K562 (cell line): ENCODE results near the gene APEX1. TPM values are rescaled to one million over a fixed set of nuclear protein-coding genes. Genes with fewer than 3 reads are reported as not detected.
A peak's percentile ranks its signal among the peaks of the same experiment; 100 is the strongest.

Experiments
- FOSL1 ChIP-seq: fragments of 200-800 bp; sonication (Bioruptor generic); conservative IDR thresholded peaks from 2 replicates; pipeline ENCODE4 v1.6.1; 2016; ENCODE audit warnings: missing genetic modification characterization, missing compliant biosample characterization
- HDAC2 ChIP-seq: fragments of 450-650 bp; IDR thresholded peaks from 2 replicates; pipeline ENCODE4 v1.6.1; 2016; ENCODE audit warnings: mild to moderate bottlenecking
- JUND ChIP-seq, 2 experiments: IDR thresholded peaks; 2 replicates in 1 of 2; 3 replicates in 1 of 2; pipeline ENCODE4 v1.6.1; 2011; ENCODE audit warnings: borderline replicate concordance in 2 of 2, low read depth in 2 of 2, low read length in 2 of 2, improper control_type of control experiment in 1 of 2, missing biosample characterization in 1 of 2, missing genetic modification characterization in 1 of 2, missing genetic modification reagents in 1 of 2
- KLF13 ChIP-seq: fragments of 450-650 bp; IDR thresholded peaks from 2 replicates; pipeline ENCODE4 v1.6.1; 2016; ENCODE audit warnings: missing genetic modification characterization, low read depth, mild to moderate bottlenecking, missing compliant biosample characterization, moderate library complexity, borderline replicate concordance
- MCM7 ChIP-seq, 2 experiments: fragments of 450-650 bp; IDR thresholded peaks; 2 replicates each; pipeline ENCODE4 v1.6.1; 2016 to 2018
- MXI1 ChIP-seq: IDR thresholded peaks from 2 replicates; pipeline ENCODE4 v1.6.1; 2011; ENCODE audit warnings: low read depth, mild to moderate bottlenecking, improper control_type of control experiment, low read length
- NRF1 ChIP-seq, 2 experiments: fragments of 450-650 bp; IDR thresholded peaks in 1 of 2; conservative IDR thresholded peaks in 1 of 2; 2 replicates each; pipeline ENCODE4 v1.6.1; 2014; ENCODE audit warnings: mild to moderate bottlenecking in 2 of 2
- RFX1 ChIP-seq: fragments of 450-650 bp; IDR thresholded peaks from 2 replicates; pipeline ENCODE4 v1.6.1; 2016; ENCODE audit warnings: mild to moderate bottlenecking, moderate library complexity
- YY1 ChIP-seq, 3 experiments: IDR thresholded peaks; 2 replicates each; pipeline ENCODE4 v1.6.1; 2011; ENCODE audit warnings: low read length in 2 of 3, mild to moderate bottlenecking in 2 of 3, moderate library complexity in 2 of 3, borderline replicate concordance in 1 of 3, control low read depth in 1 of 3, low read depth in 1 of 3; ENCODE audit not compliant: insufficient read depth in 3 of 3, insufficient replicate concordance in 2 of 3, control insufficient read depth in 1 of 3, insufficient read length in 1 of 3; ENCODE audit errors: extremely low read depth in 1 of 3
- ZNF121 ChIP-seq: sonication (generic); formaldehyde crosslinking; conservative IDR thresholded peaks from 2 replicates; pipeline ENCODE4 v1.8.0; 2022; ENCODE audit warnings: missing genetic modification reagents
- ZNF134 ChIP-seq: fragments of 250-450 bp; sonication (Bioruptor Pico); conservative IDR thresholded peaks from 2 replicates; pipeline ENCODE4 v1.4.0; 2020
- ZNF444 ChIP-seq: fragments of 250-450 bp; sonication (Bioruptor Pico); IDR thresholded peaks from 2 replicates; pipeline ENCODE4 v1.4.0; 2020; ENCODE audit warnings: mild to moderate bottlenecking, moderate library complexity
- ZNF778 ChIP-seq: fragments of 450-650 bp; formaldehyde crosslinking; IDR thresholded peaks from 2 replicates; pipeline ENCODE4 v1.4.0; 2020; ENCODE audit warnings: mild to moderate bottlenecking, moderate library complexity
- polyA plus RNA-seq, 8 experiments: library from polyadenylated mRNA; depleted of rRNA in 4 of 8; stranded (reverse) in 5 of 8; unstranded in 3 of 8; fragments of >200 nt; fragmentation: Nextera tagmentation in 2 of 8; fragmentation: Illumina TruSeq in 1 of 8; extraction: Ambion mirVana in 2 of 8; extraction: Trizol in 1 of 8; gene quantifications; 2 replicates each; pipeline versions ENCODE4 v1.2.1 to v1.2.3, GENCODE V29; 2011 to 2014; ENCODE audit warnings: inconsistent platforms in 1 of 8, missing spikeins in 1 of 8
- total RNA-seq, 7 experiments: library from RNA; depleted of rRNA in 6 of 7; stranded (reverse); fragments of >200 nt in 6 of 7; fragmentation: Illumina TruSeq in 2 of 7; extraction: Trizol in 2 of 7; gene quantifications; 2 replicates each; pipeline versions ENCODE4 v1.2.1 to v1.2.3, GENCODE V29; 2011 to 2021; ENCODE audit warnings: low replicate concordance in 1 of 7
- TF ChIP-seq, protein P1 (sequence below): sonication (generic); formaldehyde crosslinking; IDR thresholded peaks from 2 replicates; pipeline ENCODE4 v1.8.0; 2022; ENCODE audit warnings: missing genetic modification reagents, mild to moderate bottlenecking, borderline replicate concordance
- TF ChIP-seq, protein P2 (sequence below): fragments of 450-650 bp; formaldehyde crosslinking; IDR thresholded peaks from 2 replicates; pipeline ENCODE4 v1.4.0; 2020; ENCODE audit warnings: mild to moderate bottlenecking, moderate library complexity
- TF ChIP-seq, protein P3 (sequence below), 2 experiments: IDR thresholded peaks; 2 replicates each; pipeline ENCODE4 v1.6.1; 2011; ENCODE audit warnings: borderline replicate concordance in 1 of 2, control low read depth in 1 of 2, low read depth in 1 of 2, low read length in 1 of 2, mild to moderate bottlenecking in 1 of 2, mixed read lengths in 1 of 2, moderate library complexity in 1 of 2; ENCODE audit not compliant: insufficient read depth in 1 of 2, insufficient read length in 1 of 2, poor library complexity in 1 of 2, severe bottlenecking in 1 of 2; ENCODE audit errors: extremely low read depth in 1 of 2

The APEX1 gene
- total and polyA plus RNA-seq, 9 of the 15 experiments (the other 6 are each of a cell fraction or from before 2014, with no cell fraction given): 50.2 to 274 (median 158) TPM

DNA sequence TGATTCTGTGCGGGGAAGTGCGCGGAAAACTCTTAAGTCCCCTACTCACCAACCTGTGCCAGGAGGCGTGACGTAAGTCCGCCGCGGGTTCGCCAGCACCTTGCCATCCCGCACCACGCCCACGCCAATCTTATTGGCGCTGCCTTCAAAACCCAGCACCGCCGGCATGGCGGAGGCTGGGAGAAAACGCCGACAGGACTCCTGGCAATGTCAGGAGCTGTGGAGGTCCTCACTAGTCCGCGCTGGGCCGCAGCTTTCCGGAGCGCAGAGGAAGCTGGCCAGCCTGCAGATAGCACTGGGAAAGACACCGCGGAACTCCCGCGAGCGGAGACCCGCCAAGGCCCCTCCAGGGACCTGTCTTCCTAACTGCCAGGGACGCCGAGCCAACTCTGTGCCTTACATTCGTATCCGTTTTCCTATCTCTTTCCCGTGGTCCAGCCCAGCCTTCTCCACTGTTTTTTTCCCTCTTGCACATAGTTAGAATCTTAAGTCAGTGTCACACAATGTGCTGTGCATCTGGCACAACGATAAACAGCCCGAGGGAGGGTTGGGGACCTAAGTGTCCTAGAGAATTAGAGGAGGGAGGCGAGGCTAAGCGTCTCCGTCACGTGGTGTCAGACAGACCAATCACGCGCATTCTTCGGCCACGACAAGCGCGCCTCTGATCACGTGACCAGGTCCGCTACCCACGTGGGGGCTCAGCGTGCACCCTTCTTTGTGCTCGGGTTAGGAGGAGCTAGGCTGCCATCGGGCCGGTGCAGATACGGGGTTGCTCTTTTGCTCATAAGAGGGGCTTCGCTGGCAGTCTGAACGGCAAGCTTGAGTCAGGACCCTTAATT, at the start of gene APEX1, which contains the start of gene OSGEP (continued):
- TF ChIP-seq, protein P1, sequence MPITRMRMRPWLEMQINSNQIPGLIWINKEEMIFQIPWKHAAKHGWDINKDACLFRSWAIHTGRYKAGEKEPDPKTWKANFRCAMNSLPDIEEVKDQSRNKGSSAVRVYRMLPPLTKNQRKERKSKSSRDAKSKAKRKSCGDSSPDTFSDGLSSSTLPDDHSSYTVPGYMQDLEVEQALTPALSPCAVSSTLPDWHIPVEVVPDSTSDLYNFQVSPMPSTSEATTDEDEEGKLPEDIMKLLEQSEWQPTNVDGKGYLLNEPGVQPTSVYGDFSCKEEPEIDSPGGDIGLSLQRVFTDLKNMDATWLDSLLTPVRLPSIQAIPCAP (CRISPR knock-in tag): no peak
- TF ChIP-seq, protein P2, sequence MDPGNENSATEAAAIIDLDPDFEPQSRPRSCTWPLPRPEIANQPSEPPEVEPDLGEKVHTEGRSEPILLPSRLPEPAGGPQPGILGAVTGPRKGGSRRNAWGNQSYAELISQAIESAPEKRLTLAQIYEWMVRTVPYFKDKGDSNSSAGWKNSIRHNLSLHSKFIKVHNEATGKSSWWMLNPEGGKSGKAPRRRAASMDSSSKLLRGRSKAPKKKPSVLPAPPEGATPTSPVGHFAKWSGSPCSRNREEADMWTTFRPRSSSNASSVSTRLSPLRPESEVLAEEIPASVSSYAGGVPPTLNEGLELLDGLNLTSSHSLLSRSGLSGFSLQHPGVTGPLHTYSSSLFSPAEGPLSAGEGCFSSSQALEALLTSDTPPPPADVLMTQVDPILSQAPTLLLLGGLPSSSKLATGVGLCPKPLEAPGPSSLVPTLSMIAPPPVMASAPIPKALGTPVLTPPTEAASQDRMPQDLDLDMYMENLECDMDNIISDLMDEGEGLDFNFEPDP: 0 out of 2 replicates have a peak, but pooled peaks have one; percentile 55
- TF ChIP-seq MXI1 (peak; percentile 69; the same call in 1 of the 2 replicates), ZNF778 (CRISPR knock-in tag) (no peak), MCM7 (IDR thresholded peaks at IDR 0.05) (no peak), ZNF121 (CRISPR knock-in tag) (no peak), NRF1 (conservative IDR thresholded peaks at IDR 0.05 in 1 of 2, IDR thresholded peaks at IDR 0.05 in 1 of 2) (peak in 1 of 2 experiments; percentile 51; a peak in 3 of 4 replicates), ZNF444 (CRISPR knock-in tag) (no peak), RFX1 (no peak), FOSL1 (tag) (no peak; the same call in none of the 2 replicates), KLF13 (no peak), ZNF134 (no peak), YY1 (IDR thresholded peaks at IDR 0.05; ENCODE audit: borderline replicate concordance in 1 of 3, control insufficient read depth in 1 of 3, extremely low read depth in 1 of 3, insufficient read depth in 3 of 3, insufficient read length in 1 of 3, insufficient replicate concordance in 2 of 3, low read depth in 1 of 3, low read length in 2 of 3) (peak in 2 of 3 experiments; percentile 37 to 65), JUND (IDR thresholded peaks at IDR 0.05; ENCODE audit: borderline replicate concordance, low read depth, low read length) (peak; percentile 36), JUND (tag; IDR thresholded peaks at IDR 0.05; ENCODE audit: borderline replicate concordance, low read depth, low read length) (no peak; the same call in 1 of the 3 replicates), HDAC2 (peak; percentile 88; the same call in 1 of the 2 replicates)
- TF ChIP-seq, protein P3, sequence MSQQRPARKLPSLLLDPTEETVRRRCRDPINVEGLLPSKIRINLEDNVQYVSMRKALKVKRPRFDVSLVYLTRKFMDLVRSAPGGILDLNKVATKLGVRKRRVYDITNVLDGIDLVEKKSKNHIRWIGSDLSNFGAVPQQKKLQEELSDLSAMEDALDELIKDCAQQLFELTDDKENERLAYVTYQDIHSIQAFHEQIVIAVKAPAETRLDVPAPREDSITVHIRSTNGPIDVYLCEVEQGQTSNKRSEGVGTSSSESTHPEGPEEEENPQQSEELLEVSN (IDR thresholded peaks at IDR 0.05; ENCODE audit: borderline replicate concordance in 1 of 2, extremely low read depth in 1 of 2, insufficient read depth in 1 of 2, insufficient read length in 1 of 2, low read depth in 1 of 2, low read length in 1 of 2, poor library complexity in 1 of 2, severe bottlenecking in 1 of 2): peak; percentile 81 to 82
